HCT116 (cell line): ENCODE measurements around the gene ALK.

Experiments
- CTCF ChIP-seq, 3 experiments: fragments of 200-600 bp in 1 of 3; sonication (generic) in 1 of 3; IDR thresholded peaks in 2 of 3; conservative IDR thresholded peaks in 1 of 3; 2 replicates each; pipeline ENCODE4 v1.5.1; 2012 to 2017; ENCODE audit warnings: low read depth in 2 of 3, low read length in 2 of 3, antibody characterized with exemption in 1 of 3, borderline replicate concordance in 1 of 3, control low read depth in 1 of 3, mild to moderate bottlenecking in 1 of 3, mixed read lengths in 1 of 3, mixed run types in 1 of 3, moderate library complexity in 1 of 3; ENCODE audit not compliant: insufficient read depth in 1 of 3
- EZH2 ChIP-seq: fragments of 200-600 bp; sonication (generic); IDR thresholded peaks from 2 replicates; pipeline ENCODE4 v1.6.1; 2017; ENCODE audit warnings: antibody characterized with exemption, mixed run types
- MAX ChIP-seq: IDR thresholded peaks from 2 replicates; pipeline ENCODE4 v1.6.1; 2012
- POLR2A ChIP-seq: IDR thresholded peaks from 2 replicates; pipeline ENCODE4 v1.7.0; 2011; ENCODE audit warnings: borderline replicate concordance; ENCODE audit not compliant: insufficient read depth, insufficient read length; ENCODE audit errors: extremely low read depth
- SIN3A ChIP-seq: IDR thresholded peaks from 2 replicates; pipeline ENCODE4 v1.6.1; 2012; ENCODE audit warnings: low read depth
- ZBTB33 ChIP-seq: IDR thresholded peaks from 2 replicates; pipeline ENCODE4 v1.6.1; 2011; ENCODE audit warnings: mild to moderate bottlenecking, low read length, moderate library complexity; ENCODE audit not compliant: insufficient replicate concordance; ENCODE audit errors: extremely low read depth

GRCh38 chr2:29305762-29306161 lies 615.6 kb downstream of the ALK start:
- TF ChIP-seq CTCF (IDR thresholded peaks at IDR 0.05 in 2 of 3, conservative IDR thresholded peaks at IDR 0.05 in 1 of 3; ENCODE audit: borderline replicate concordance in 1 of 3, insufficient read depth in 1 of 3, low read depth in 2 of 3, low read length in 2 of 3) = no peak
- TF ChIP-seq SIN3A = no peak
- no peak for TF ChIP-seq MAX
- no peak for TF ChIP-seq POLR2A
- TF ChIP-seq ZBTB33 = no peak
- no peak for TF ChIP-seq EZH2
